GM12878 (cell line): ENCODE results near the gene LGALS3BP. TPM values are rescaled to one million over a fixed set of nuclear protein-coding genes. Genes with fewer than 3 reads are reported as not detected.

Source experiments
- ATAC-seq: fragments of 200-7000 bp; cut with Tn5 transposase; 3 replicates; pipeline ENCODE4 v1.9.1; 2020; ENCODE audit warnings: mild to moderate bottlenecking, moderate library complexity
- BruUV-seq: library from RNA; stranded (reverse); fragments of 400-500 nt; replicated peaks from 2 replicates; lab custom pipeline; 2021; lab: Mats Ljungman, UMichigan
- CTCF ChIA-PET: fragments of 300-600 bp; sonication (Branson Sonifier 250); formaldehyde crosslinking; extraction: SDS; loops from one replicate; lab custom pipeline; 2021; ENCODE audit warnings: inconsistent platforms; lab: Yijun Ruan, JAX
- POLR2A ChIA-PET: fragments of 350-600 bp; formaldehyde crosslinking; extraction: SDS; loops from one replicate; lab custom pipeline; 2021; ENCODE audit warnings: inconsistent platforms; lab: Charles Lee
- RAD21 ChIA-PET: fragments of 300-600 bp; sonication (Branson Sonifier 250); formaldehyde crosslinking; loops from one replicate; lab custom pipeline; 2023; ENCODE audit warnings: antibody characterized with exemption; ENCODE audit not compliant: unreplicated experiment; lab: Charles Lee
- SMC1A ChIA-PET: fragments of 300-600 bp; sonication (Branson Sonifier 250); formaldehyde crosslinking; loops from one replicate; lab custom pipeline; 2023; ENCODE audit not compliant: unreplicated experiment, uncharacterized antibody; lab: Charles Lee
- DNase-seq: peaks from one replicate; pipeline ENCODE4 v3.0.0-alpha.2; 2011; ENCODE audit warnings: low read depth, low spot score
- FAIRE-seq: peaks from 3 replicates; lab custom pipeline; 2011; peaks lifted over from hg19 to GRCh38; lab: Jason Lieb, UNC
- H2AFZ ChIP-seq: 2 replicates; pipeline ENCODE4 v1.6.0; 2011; ENCODE audit warnings: low read depth, low read length, control low read depth; ENCODE audit not compliant: control insufficient read depth
- H3K27ac ChIP-seq: 2 replicates; pipeline ENCODE4 v1.5.1; 2011; ENCODE audit warnings: control low read depth; ENCODE audit not compliant: control insufficient read depth, insufficient read depth
- H3K27me3 ChIP-seq, 2 experiments: replicated peaks in 1 of 2; 2 replicates each; pipeline versions ENCODE4 v1.6.0 to v1.6.1; 2011; ENCODE audit warnings: low read length in 1 of 2; ENCODE audit not compliant: control insufficient read depth in 2 of 2, insufficient read depth in 2 of 2
- H3K36me3 ChIP-seq, 2 experiments: 2 replicates each; pipeline ENCODE4 v1.5.1; 2011; ENCODE audit warnings: low read length in 1 of 2; ENCODE audit not compliant: control insufficient read depth in 2 of 2, insufficient read depth in 2 of 2
- H3K4me1 ChIP-seq: 2 replicates; pipeline ENCODE4 v1.6.1; 2011; ENCODE audit warnings: mild to moderate bottlenecking, low read length, moderate library complexity, mixed read lengths; ENCODE audit not compliant: control insufficient read depth, insufficient read depth
- H3K4me2 ChIP-seq: 2 replicates; pipeline ENCODE4 v1.6.0; 2011; ENCODE audit warnings: control low read depth; ENCODE audit not compliant: control insufficient read depth, insufficient read depth
- H3K4me3 ChIP-seq: fragments of 200-600 bp; sonication (generic); 2 replicates; pipeline ENCODE4 v1.5.1; 2016
- H3K79me2 ChIP-seq: 2 replicates; pipeline ENCODE4 v1.6.0; 2011; ENCODE audit warnings: low read length; ENCODE audit not compliant: control insufficient read depth, insufficient read depth
- H3K9ac ChIP-seq: 2 replicates; pipeline ENCODE4 v1.8.0; 2011; ENCODE audit warnings: low read length, control low read depth, mixed read lengths; ENCODE audit not compliant: control insufficient read depth, insufficient read depth
- H3K9me3 ChIP-seq: replicated peaks from 3 replicates; pipeline ENCODE4 v1.5.1; 2011; ENCODE audit warnings: mild to moderate bottlenecking, low read length; ENCODE audit not compliant: control insufficient read depth, insufficient read depth
- H4K20me1 ChIP-seq: 2 replicates; pipeline ENCODE4 v1.6.0; 2011; ENCODE audit not compliant: control insufficient read depth, insufficient read depth
- E4F1 ChIP-seq: fragments of 450-650 bp; IDR thresholded peaks from 2 replicates; pipeline ENCODE4 v1.6.1; 2018; ENCODE audit warnings: borderline replicate concordance, mild to moderate bottlenecking; ENCODE audit not compliant: partially characterized antibody
- EGR1 ChIP-seq, 2 experiments: IDR thresholded peaks; 1 replicate in 1 of 2; 2 replicates in 1 of 2; pipeline ENCODE4 v1.6.1; 2011 to 2012; ENCODE audit warnings: low read depth in 2 of 2, low read length in 2 of 2, borderline replicate concordance in 1 of 2, mild to moderate bottlenecking in 1 of 2, moderate library complexity in 1 of 2
- GATAD2B ChIP-seq: fragments of 450-650 bp; conservative IDR thresholded peaks from 2 replicates; pipeline ENCODE4 v1.6.1; 2017; ENCODE audit warnings: low read depth, mild to moderate bottlenecking, moderate library complexity
- IKZF2 ChIP-seq, 2 experiments: fragments of 450-650 bp; IDR thresholded peaks; 2 replicates each; pipeline ENCODE4 v1.6.1; 2017; ENCODE audit warnings: mild to moderate bottlenecking in 2 of 2, moderate library complexity in 2 of 2
- LARP7 ChIP-seq: fragments of 450-650 bp; IDR thresholded peaks from 2 replicates; pipeline ENCODE4 v1.6.1; 2017; ENCODE audit warnings: mild to moderate bottlenecking
- MEF2A ChIP-seq: IDR thresholded peaks from 2 replicates; pipeline ENCODE4 v1.6.1; 2011; ENCODE audit warnings: low read depth, mild to moderate bottlenecking, low read length, moderate library complexity; ENCODE audit not compliant: insufficient read depth
- NR2C1 ChIP-seq: fragments of 450-650 bp; IDR thresholded peaks from 2 replicates; pipeline ENCODE4 v1.6.1; 2017; ENCODE audit warnings: antibody characterized with exemption, mild to moderate bottlenecking, moderate library complexity
- PBX3 ChIP-seq: IDR thresholded peaks from 2 replicates; pipeline ENCODE4 v1.6.1; 2011; ENCODE audit warnings: mild to moderate bottlenecking, low read depth, low read length, moderate library complexity; ENCODE audit not compliant: insufficient replicate concordance
- POLR2AphosphoS2 ChIP-seq: IDR thresholded peaks from 2 replicates; pipeline ENCODE4 v1.6.1; 2011; ENCODE audit warnings: low read depth, mild to moderate bottlenecking, low read length, improper control_type of control experiment, moderate library complexity
- POLR2AphosphoS5 ChIP-seq: IDR thresholded peaks from 2 replicates; pipeline ENCODE4 v1.6.1; 2011; ENCODE audit warnings: mild to moderate bottlenecking, low read length, inconsistent platforms
- RB1 ChIP-seq: fragments of 450-650 bp; formaldehyde crosslinking; IDR thresholded peaks from 2 replicates; pipeline ENCODE4 v1.6.1; 2017; ENCODE audit warnings: mild to moderate bottlenecking, borderline replicate concordance
- WRNIP1 ChIP-seq: IDR thresholded peaks from 2 replicates; pipeline ENCODE4 v1.6.1; 2011; ENCODE audit warnings: low read depth, low read length, improper control_type of control experiment, borderline replicate concordance
- YY1 ChIP-seq: IDR thresholded peaks from 2 replicates; pipeline ENCODE4 v1.6.1; 2011; ENCODE audit warnings: low read depth, mild to moderate bottlenecking, low read length
- ZBTB40 ChIP-seq: fragments of 450-650 bp; IDR thresholded peaks from 2 replicates; pipeline ENCODE4 v1.6.1; 2016; ENCODE audit warnings: mild to moderate bottlenecking, moderate library complexity, borderline replicate concordance
- ZNF207 ChIP-seq: fragments of 450-650 bp; IDR thresholded peaks from 2 replicates; pipeline ENCODE4 v1.6.1; 2014; ENCODE audit warnings: antibody characterized with exemption, mild to moderate bottlenecking, borderline replicate concordance
- ZNF622 ChIP-seq: fragments of 450-650 bp; IDR thresholded peaks from 2 replicates; pipeline ENCODE4 v1.6.1; 2017; ENCODE audit warnings: mild to moderate bottlenecking, inconsistent platforms
- WGBS: methylation state at CpG from one replicate; pipeline ENCODE4 v1.1.6; 2016; ENCODE audit warnings: low lambda C conversion rate; ENCODE audit not compliant: insufficient replicate concordance, insufficient coverage; ENCODE audit errors: missing lambda C conversion rate; 5-methylcytosine and 5-hydroxymethylcytosine counted together
- in situ Hi-C: fragments of 300-500 bp; cut with MboI; formaldehyde crosslinking; loops from 9 replicates; pipeline ENCODE4 v1.14.3; 2018; ENCODE audit warnings: mixed read lengths
- intact Hi-C: fragments of 100-400 bp; cut with micrococcal nuclease; formaldehyde crosslinking; loops from one replicate; pipeline ENCODE4 v1.14.2; 2022; ENCODE audit not compliant: unreplicated experiment
- polyA plus RNA-seq, 11 experiments: library from polyadenylated mRNA; depleted of rRNA in 4 of 11; unstranded in 6 of 11; stranded (reverse) in 5 of 11; fragments of >200 nt; fragmentation: Nextera tagmentation in 4 of 11; fragmentation: Illumina TruSeq in 1 of 11; extraction: Ambion mirVana in 4 of 11; extraction: Trizol in 1 of 11; gene quantifications; 1 replicate in 1 of 11; 2 replicates in 10 of 11; pipeline versions ENCODE4 v1.2.1 to v1.2.3, GENCODE V29; 2011 to 2016; ENCODE audit warnings: inconsistent platforms in 2 of 11, missing spikeins in 2 of 11, low read depth in 1 of 11
- total RNA-seq, 4 experiments: library from RNA; depleted of rRNA in 3 of 4; stranded (reverse); fragments of >200 nt in 3 of 4; fragmentation: Illumina TruSeq in 1 of 4; extraction: Trizol in 1 of 4; gene quantifications; 2 replicates each; pipeline versions ENCODE4 v1.2.1 to v1.2.3, GENCODE V29; 2013 to 2021

LGALS3BP gene
- total and polyA plus RNA-seq, 10 of the 15 experiments (the other 5 are each of a cell fraction or from before 2014, with no cell fraction given) = 0.52 to 5.2 (median 1.9) TPM

- WGBS = 37% methylated on average over 33 of the region's 33 CpGs
- POLR2A ChIA-PET = no interaction called here
- no peak for FAIRE-seq
- in situ Hi-C loops (no loop called here), intact Hi-C loops (no loop called here)
- no TSS peak for BruUV-seq
- no peak overlapping the region for H3K4me2 ChIP-seq
- no peak overlapping the region for H3K4me3 ChIP-seq
- H3K36me3 ChIP-seq = no peaks in the 10 kb centered on the region
- H3K4me1 ChIP-seq = peaks cover 2% of the 10 kb centered on the region; the same call in 1 of the 2 replicates
- ATAC-seq = no peak
- H3K9me3 ChIP-seq = no peaks in the 10 kb centered on the region
- CTCF ChIA-PET = no interaction called here
- SMC1A ChIA-PET = no interaction called here
- RAD21 ChIA-PET = no interaction called here
- H2AFZ ChIP-seq = no peak overlapping the region
- no peak overlapping the region for H3K9ac ChIP-seq
- H4K20me1 ChIP-seq = no peaks in the 10 kb centered on the region
- peaks cover 4 to 9% of the 10 kb centered on the region in 2 experiments; a peak in 2 of 4 replicates for H3K27me3 ChIP-seq
- no peak overlapping the region for H3K27ac ChIP-seq
- no peak for DNase-seq
- no peaks in the 10 kb centered on the region for H3K79me2 ChIP-seq
- TF ChIP-seq IKZF2 (IDR thresholded peaks at IDR 0.05) = no peak
- TF ChIP-seq ZBTB40 = no peak
- no peak for TF ChIP-seq ZNF207
- no peak for TF ChIP-seq GATAD2B
- TF ChIP-seq EGR1 (IDR thresholded peaks at IDR 0.05; ENCODE audit: borderline replicate concordance in 1 of 2, low read depth in 2 of 2, low read length in 2 of 2) = no peak
- no peak for TF ChIP-seq POLR2AphosphoS5
- TF ChIP-seq PBX3 = no peak
- TF ChIP-seq MEF2A = no peak
- no peak for TF ChIP-seq ZNF622
- TF ChIP-seq NR2C1 = no peak
- no peak for TF ChIP-seq RB1
- no peak for TF ChIP-seq E4F1
- no peak for TF ChIP-seq LARP7
- TF ChIP-seq POLR2AphosphoS2 = no peak
- no peak for TF ChIP-seq YY1
- no peak for TF ChIP-seq WRNIP1
Observed at GRCh38 chr17:78925662-78926555, 53.8 kb downstream of the LGALS3BP start.
